H1 (cell line): Measurements from ENCODE around the gene TAF3.

Experiments
- CHD2 ChIP-seq: IDR thresholded peaks from 2 replicates; pipeline ENCODE4 v1.6.1; 2012; ENCODE audit warnings: low read length, improper control_type of control experiment
- CTCF ChIP-seq, 3 experiments: IDR thresholded peaks; 1 replicate in 2 of 3; 2 replicates in 1 of 3; pipeline versions ENCODE4 v1.5.1 to v1.6.1; 2011; ENCODE audit warnings: low read length in 3 of 3, mild to moderate bottlenecking in 3 of 3, inconsistent platforms in 2 of 3, low read depth in 1 of 3, moderate library complexity in 1 of 3; ENCODE audit not compliant: insufficient read depth in 1 of 3; ENCODE audit errors: control extremely low read depth in 1 of 3
- EP300 ChIP-seq, 2 experiments: IDR thresholded peaks; 1 replicate in 1 of 2; 2 replicates in 1 of 2; pipeline ENCODE4 v1.6.1; 2011 to 2012; ENCODE audit warnings: low read depth in 2 of 2, low read length in 2 of 2, mild to moderate bottlenecking in 2 of 2, borderline replicate concordance in 1 of 2, inconsistent platforms in 1 of 2, moderate library complexity in 1 of 2
- EZH2 ChIP-seq: fragments of 200-600 bp; sonication (generic); IDR thresholded peaks from 2 replicates; pipeline ENCODE4 v1.7.1; 2012; ENCODE audit warnings: low read depth, mild to moderate bottlenecking, moderate library complexity, low read length, inconsistent platforms; ENCODE audit not compliant: severe bottlenecking
- MAFK ChIP-seq: IDR thresholded peaks from 2 replicates; pipeline ENCODE4 v1.6.1; 2012; ENCODE audit warnings: low read depth, mild to moderate bottlenecking, improper control_type of control experiment, low read length
- POLR2A ChIP-seq, 2 experiments: IDR thresholded peaks; 1 replicate in 1 of 2; 2 replicates in 1 of 2; pipeline ENCODE4 v1.6.1; 2011; ENCODE audit warnings: low read depth in 2 of 2, low read length in 2 of 2, mild to moderate bottlenecking in 2 of 2; ENCODE audit errors: control extremely low read depth in 1 of 2
- RAD21 ChIP-seq, 2 experiments: IDR thresholded peaks in 1 of 2; conservative IDR thresholded peaks in 1 of 2; 2 replicates each; pipeline ENCODE4 v1.6.1; 2011; ENCODE audit warnings: low read depth in 2 of 2, low read length in 2 of 2, improper control_type of control experiment in 1 of 2, inconsistent platforms in 1 of 2, mild to moderate bottlenecking in 1 of 2, moderate library complexity in 1 of 2
- SIN3A ChIP-seq, 2 experiments: IDR thresholded peaks in 1 of 2; conservative IDR thresholded peaks in 1 of 2; 2 replicates each; pipeline ENCODE4 v1.6.1; 2011 to 2012; ENCODE audit warnings: low read length in 2 of 2, improper control_type of control experiment in 1 of 2, low read depth in 1 of 2, mild to moderate bottlenecking in 1 of 2
- TAF1 ChIP-seq: IDR thresholded peaks from 2 replicates; pipeline ENCODE4 v1.6.1; 2011; ENCODE audit warnings: mild to moderate bottlenecking, low read depth, low read length
- TAF7 ChIP-seq: optimal IDR thresholded peaks from 2 replicates; pipeline ENCODE3; 2011; ENCODE audit warnings: low read depth, mild to moderate bottlenecking, inconsistent platforms, low read length, moderate library complexity, borderline replicate concordance
- YY1 ChIP-seq: IDR thresholded peaks from 2 replicates; pipeline ENCODE4 v1.6.1; 2011; ENCODE audit warnings: low read depth, mild to moderate bottlenecking, low read length
- TF ChIP-seq, protein P1 (sequence below): IDR thresholded peaks from 2 replicates; pipeline ENCODE4 v1.6.1; 2012; ENCODE audit warnings: inconsistent platforms

DNA sequence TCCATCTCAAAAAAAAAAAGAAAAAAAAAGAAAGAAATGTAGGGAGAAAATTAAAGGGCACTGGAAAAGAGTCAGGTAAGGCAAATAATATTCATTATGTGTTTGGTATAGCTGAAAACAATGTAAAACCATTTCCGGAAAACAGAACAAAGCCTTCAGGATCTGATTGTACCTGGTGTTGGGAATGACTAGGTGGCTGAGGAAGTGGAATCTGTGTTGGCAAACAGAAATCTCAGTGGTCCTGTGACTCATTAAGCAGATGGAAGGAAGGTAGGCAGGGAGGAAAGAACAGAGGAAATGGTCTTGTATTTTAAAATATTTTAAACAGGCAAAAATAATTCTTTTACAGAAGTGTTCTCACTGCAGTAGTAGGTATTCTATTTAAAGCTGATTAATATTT is 180.5 kb downstream of the TAF3 start:
- TF ChIP-seq POLR2A (IDR thresholded peaks at IDR 0.05; ENCODE audit: control extremely low read depth in 1 of 2, low read depth in 2 of 2, low read length in 2 of 2) (no peak), CTCF (IDR thresholded peaks at IDR 0.05; ENCODE audit: control extremely low read depth in 1 of 3, insufficient read depth in 1 of 3, low read depth in 1 of 3, low read length in 3 of 3) (no peak), EZH2 (no peak), TAF1 (no peak), YY1 (no peak), TAF7 (no peak), CHD2 (no peak), EP300 (IDR thresholded peaks at IDR 0.05; ENCODE audit: borderline replicate concordance in 1 of 2, low read depth in 2 of 2, low read length in 2 of 2) (no peak), RAD21 (IDR thresholded peaks at IDR 0.05 in 1 of 2, conservative IDR thresholded peaks at IDR 0.05 in 1 of 2; ENCODE audit: low read depth in 2 of 2, low read length in 2 of 2) (no peak), MAFK (no peak), SIN3A (conservative IDR thresholded peaks at IDR 0.05 in 1 of 2, IDR thresholded peaks at IDR 0.05 in 1 of 2; ENCODE audit: low read depth in 1 of 2, low read length in 2 of 2) (no peak)
- TF ChIP-seq, protein P1, sequence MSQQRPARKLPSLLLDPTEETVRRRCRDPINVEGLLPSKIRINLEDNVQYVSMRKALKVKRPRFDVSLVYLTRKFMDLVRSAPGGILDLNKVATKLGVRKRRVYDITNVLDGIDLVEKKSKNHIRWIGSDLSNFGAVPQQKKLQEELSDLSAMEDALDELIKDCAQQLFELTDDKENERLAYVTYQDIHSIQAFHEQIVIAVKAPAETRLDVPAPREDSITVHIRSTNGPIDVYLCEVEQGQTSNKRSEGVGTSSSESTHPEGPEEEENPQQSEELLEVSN: no peak
